ENCODE measurements around the gene CA4. TPM values are rescaled to one million over a fixed set of nuclear protein-coding genes. Genes with fewer than 3 reads are reported as not detected.
A peak's percentile ranks its signal among the peaks of the same experiment; 100 is the strongest.
"Not testable (repeated sequence)": the region's sequence is repeated elsewhere in the genome, so short reads cannot be mapped to it uniquely, and the experiment has no call there.

Gene CA4
- total RNA-seq (2021; ENCODE audit: unreplicated experiment) (1.4 TPM), Bru-seq, nascent RNA (percentile 16 among the genes with signal in this experiment), BruChase-seq, experiment 1, labeled RNA remaining after a 2-hour chase (not detected), BruChase-seq, experiment 2, labeled RNA remaining after a 6-hour chase (percentile 13 among the genes with signal in this experiment)
- polyA plus RNA-seq (2012; ENCODE audit: insufficient read length), result 4.9 TPM
- long read RNA-seq, partial matches to known transcripts, result 0 of 1 reads
- long read RNA-seq, other reads (novel, unspliced or antisense), result 0 of 1 reads

- DNase-seq (ENCODE audit: low read depth, low spot score), result no peak
- Histone ChIP-seq H3K36me3 (ENCODE audit: control insufficient read depth, insufficient read depth, low read length) (no peaks in the 10 kb centered on the region), H3K27ac (ENCODE audit: low read length) (no peak within 1 kb of the TSS), H3K27me3 (ENCODE audit: control insufficient read depth, insufficient read depth, low read length) (no peaks in the 10 kb centered on the region), H3K9me3 (ENCODE audit: control insufficient read depth, insufficient read depth, low read depth, low read length) (no peaks in the 10 kb centered on the region), H3K4me3 (ENCODE audit: low read depth in 2 of 2, low read length in 2 of 2) (no peak within 1 kb of the TSS), H3K4me1 (ENCODE audit: control insufficient read depth, insufficient read depth, low read length) (peaks cover 9% of the 10 kb centered on the region; the same call in 1 of the 2 replicates)
- BruUV-seq (replicated peaks), result no TSS peak
- CTCF ChIA-PET, result no interaction called here
- ATAC-seq, result no peak
- POLR2A ChIA-PET, result interaction anchor here (0.5 to 0.6 kb wide), 2 partner anchors 252 to 288 kb away, joined by 3 to 4 read pairs; no protein-coding TSS in a partner anchor
- intact Hi-C loops (cut with micrococcal nuclease; ENCODE audit: unreplicated experiment), result no loop called here
- no peak for TF ChIP-seq SIN3A (IDR thresholded peaks at IDR 0.05; ENCODE audit: borderline replicate concordance, insufficient read depth, low read depth, low read length)
- TF ChIP-seq REST (IDR thresholded peaks at IDR 0.05; ENCODE audit: insufficient read depth in 1 of 2, low read depth in 2 of 2, low read length in 1 of 2), result no peak
- TF ChIP-seq CTCF (IDR thresholded peaks at IDR 0.05), result no peak
- no peak for TF ChIP-seq TCF7L2 (IDR thresholded peaks at IDR 0.05; ENCODE audit: low read depth, low read length)
- TF ChIP-seq POLR2AphosphoS5 (IDR thresholded peaks at IDR 0.05; ENCODE audit: low read depth, low read length), result no peak
- in situ Hi-C loops (cut with HindIII; ENCODE audit: low pct_unique_long_range_greater_than_20kb, low sequenced_read_pairs), result no loop called here
Observed at GRCh38 chr17:60149691-60150582, at the start of gene CA4. Gene CA4 (plus strand): TSS chr17:60149973. CDS start chr17:60150035, 62 bp downstream.

GRCh38 chr17:60100577-60100976 lies 49.2 kb upstream of the CA4 start:
- CTCF ChIA-PET; H3K9me3 ChIP-seq (ENCODE audit: control insufficient read depth, insufficient read depth, low read depth, low read length); POLR2A ChIA-PET; H3K36me3 ChIP-seq (ENCODE audit: control insufficient read depth, insufficient read depth, low read length); DNase-seq (ENCODE audit: low read depth, low spot score); H3K4me3 ChIP-seq (ENCODE audit: low read depth in 2 of 2, low read length in 2 of 2); H3K27ac ChIP-seq (ENCODE audit: low read length); H3K27me3 ChIP-seq (ENCODE audit: control insufficient read depth, insufficient read depth, low read length); H3K4me1 ChIP-seq (ENCODE audit: control insufficient read depth, insufficient read depth, low read length); in situ Hi-C loops (cut with HindIII; ENCODE audit: low pct_unique_long_range_greater_than_20kb, low sequenced_read_pairs); ATAC-seq; BruUV-seq (replicated peaks): not testable (repeated sequence)
- intact Hi-C loops (cut with micrococcal nuclease; ENCODE audit: unreplicated experiment), result loop anchor here (10.0 kb wide), 1 partner anchor 324 kb away; the partner anchor contains the start of gene CHCT1

GRCh38 chr17:60102015-60102631 lies 47.6 kb upstream of the CA4 start:
- intact Hi-C loops (cut with micrococcal nuclease; ENCODE audit: unreplicated experiment), result loop anchor here (10.0 kb wide), 1 partner anchor 323 kb away; the partner anchor contains the start of gene CHCT1
- H3K9me3 ChIP-seq (ENCODE audit: control insufficient read depth, insufficient read depth, low read depth, low read length); H3K4me1 ChIP-seq (ENCODE audit: control insufficient read depth, insufficient read depth, low read length); H3K36me3 ChIP-seq (ENCODE audit: control insufficient read depth, insufficient read depth, low read length); DNase-seq (ENCODE audit: low read depth, low spot score); POLR2A ChIA-PET; CTCF ChIA-PET; in situ Hi-C loops (cut with HindIII; ENCODE audit: low pct_unique_long_range_greater_than_20kb, low sequenced_read_pairs); H3K27ac ChIP-seq (ENCODE audit: low read length); BruUV-seq (replicated peaks); H3K27me3 ChIP-seq (ENCODE audit: control insufficient read depth, insufficient read depth, low read length): not testable (repeated sequence)
- ATAC-seq, result peak; percentile 69
- H3K4me3 ChIP-seq (ENCODE audit: low read depth in 2 of 2, low read length in 2 of 2), result peak overlapping the region; percentile 17 to 36; a peak in 3 of 4 replicates

Measured in Panc1 (cell line).